ENCODE data around the gene TMEM131.
"Not testable (repeated sequence)": the region's sequence is repeated elsewhere in the genome, so short reads cannot be mapped to it uniquely, and the experiment has no call there.

Gene TMEM131

DNA sequence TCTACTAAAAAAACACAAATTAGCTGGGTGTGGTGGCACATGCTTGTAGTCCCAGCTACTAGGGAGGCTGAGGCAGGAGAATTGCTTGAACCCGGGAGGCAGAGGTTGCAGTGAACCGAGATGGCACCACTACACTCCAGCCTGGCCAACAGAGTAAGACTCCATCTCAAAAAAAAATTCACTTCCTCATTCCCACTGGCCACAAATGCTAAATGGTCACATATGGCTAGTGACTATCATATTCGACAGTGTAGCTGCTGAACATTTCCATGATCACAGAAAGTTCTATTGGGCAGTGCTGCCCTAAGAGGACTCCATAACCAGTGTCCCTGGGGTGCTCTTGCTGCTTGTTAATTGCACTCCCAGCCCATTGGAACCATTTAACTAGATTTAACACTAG, 26.3 kb upstream of the TMEM131 start:
- DNase-seq (ENCODE audit: low read depth), result not testable (repeated sequence)

GRCh38 chr2:98020992-98021713, 25.4 kb upstream of the TMEM131 start:
- DNase-seq (ENCODE audit: low read depth), result no peak

- no peak for DNase-seq (ENCODE audit: low read depth)
Observed at GRCh38 chr2:98020516-98020915, 24.8 kb upstream of the TMEM131 start.

GRCh38 chr2:98016908-98017670, 21.3 kb upstream of the TMEM131 start:
- no peak for DNase-seq (ENCODE audit: low read depth)

DNA sequence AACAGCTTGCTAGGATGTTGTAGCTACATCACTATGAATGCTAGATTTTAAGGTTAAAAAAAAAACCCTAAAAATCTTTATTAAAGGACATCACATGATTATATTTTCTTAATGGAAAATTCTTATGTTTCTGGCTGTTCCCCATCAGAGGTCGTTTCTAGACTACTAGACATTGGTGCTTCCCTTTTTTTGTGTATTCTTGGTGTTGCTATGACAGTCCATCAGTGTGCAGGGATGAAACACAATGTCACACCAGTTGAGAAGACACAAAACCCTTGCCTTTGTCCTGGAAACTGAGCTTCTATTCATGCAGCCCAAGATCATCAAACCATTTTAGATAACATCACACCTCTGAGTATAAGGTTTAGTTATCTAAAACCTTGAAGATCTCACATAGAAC, 19.9 kb upstream of the TMEM131 start:
- DNase-seq (ENCODE audit: low read depth), result no peak

DNA sequence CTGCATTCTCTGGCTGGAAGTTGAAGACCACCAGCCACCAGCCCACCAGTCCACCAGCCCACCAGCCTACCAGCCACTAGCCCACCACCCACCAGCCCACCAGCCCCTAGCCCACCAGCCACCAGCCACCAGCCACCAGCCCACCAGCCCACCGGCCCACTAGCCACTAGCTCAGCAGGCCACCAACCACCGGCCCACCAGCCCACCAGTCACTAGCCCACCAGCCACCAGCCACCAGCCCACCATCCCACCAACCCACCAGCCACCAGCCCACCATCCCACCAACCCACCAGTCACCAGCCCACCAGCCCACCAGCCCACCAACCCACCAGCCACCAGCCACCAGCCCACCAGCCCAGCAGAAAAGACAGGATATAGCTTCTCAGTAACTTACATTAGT, 18.6 kb upstream of the TMEM131 start:
- DNase-seq (ENCODE audit: low read depth), result no peak

- DNase-seq (ENCODE audit: low read depth), result no peak
Observed at GRCh38 chr2:98013407-98014042, 17.8 kb upstream of the TMEM131 start.

GRCh38 chr2:98012561-98012991, 16.8 kb upstream of the TMEM131 start:
- no peak for DNase-seq (ENCODE audit: low read depth)

GRCh38 chr2:98009887-98010760, 14.4 kb upstream of the TMEM131 start:
- no peak for DNase-seq (ENCODE audit: low read depth)

DNA sequence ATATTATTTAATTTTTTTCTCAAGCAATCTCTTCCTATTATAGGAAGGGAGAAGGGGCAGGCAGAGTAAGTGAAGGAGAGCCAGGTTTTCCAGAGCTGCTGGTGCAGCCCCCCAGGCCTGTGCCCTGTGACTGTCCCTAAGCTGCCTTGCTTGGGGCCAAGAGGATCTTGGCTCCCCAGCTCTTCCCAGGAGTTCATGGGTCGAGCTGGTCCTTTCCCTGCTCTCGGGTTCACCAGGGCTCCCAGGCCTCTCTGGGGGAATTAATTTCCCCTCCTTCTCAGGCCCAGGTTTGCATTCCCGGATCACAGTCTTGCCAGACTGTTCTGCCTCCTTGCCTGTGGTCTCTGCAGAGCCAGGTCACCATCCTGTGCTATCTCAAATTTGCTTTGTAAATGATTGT, 12.7 kb upstream of the TMEM131 start:
- no peak for DNase-seq (ENCODE audit: low read depth)

- DNase-seq (ENCODE audit: low read depth), result no peak
Observed at GRCh38 chr2:98006378-98006777, 10.6 kb upstream of the TMEM131 start.

DNA sequence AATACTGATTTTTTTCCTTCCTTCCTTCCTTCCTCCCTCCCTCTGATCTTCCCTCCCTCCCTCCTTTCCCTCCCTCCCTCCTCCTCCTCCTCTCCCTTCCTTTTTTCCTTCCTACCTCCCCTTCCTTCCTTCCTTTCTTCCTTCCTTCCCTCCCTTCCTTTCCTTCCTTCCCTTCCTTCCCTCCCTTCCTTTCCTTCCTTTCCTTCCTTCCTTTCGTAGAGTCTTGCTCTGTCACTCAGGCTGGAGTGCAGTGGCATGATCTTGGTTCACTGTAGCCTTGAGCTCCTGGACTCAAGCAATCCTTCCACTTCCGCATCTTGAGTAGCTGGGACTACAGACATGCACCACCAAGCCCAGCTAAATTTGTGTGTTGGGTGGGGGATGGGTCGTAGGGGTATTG, 8.9 kb upstream of the TMEM131 start:
- no peak for DNase-seq (ENCODE audit: low read depth)

GRCh38 chr2:98004047-98004446, 8.3 kb upstream of the TMEM131 start:
- no peak for DNase-seq (ENCODE audit: low read depth)

GRCh38 chr2:97999536-97999935, 3.8 kb upstream of the TMEM131 start:
- no peak for DNase-seq (ENCODE audit: low read depth)

- no peak for DNase-seq (ENCODE audit: low read depth)
Observed at GRCh38 chr2:97998431-97999005, 2.8 kb upstream of the TMEM131 start.

DNA sequence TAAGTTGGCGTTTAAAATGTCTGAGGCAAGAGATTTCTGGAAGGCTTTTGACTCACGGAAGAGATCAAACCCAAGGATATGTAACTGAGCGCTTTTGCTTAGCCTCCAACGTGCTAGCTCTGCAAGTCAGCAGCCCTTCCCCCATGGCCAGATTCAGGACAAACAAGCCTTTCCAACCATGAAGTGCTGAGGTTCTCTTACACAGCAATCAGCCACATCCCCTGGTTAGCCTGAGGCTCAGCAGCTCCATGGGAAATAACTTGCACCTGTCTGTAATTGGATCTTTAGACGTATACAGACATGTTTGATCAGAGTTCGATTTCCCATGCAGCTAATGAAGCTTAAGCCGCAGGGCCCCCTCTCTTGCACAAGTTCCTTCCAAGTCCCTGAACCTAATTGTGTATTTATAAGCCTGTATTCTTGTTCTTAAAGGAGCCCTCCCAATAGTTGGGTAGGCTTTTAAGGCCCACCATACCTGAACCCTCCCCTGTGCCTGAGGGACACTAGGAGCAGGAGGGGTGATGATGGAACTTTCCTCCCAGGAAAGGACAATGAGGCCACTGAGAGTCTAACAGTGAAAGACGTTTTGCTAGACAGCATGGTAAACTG, 2.1 kb upstream of the TMEM131 start:
- no peak for DNase-seq (ENCODE audit: low read depth)

DNA sequence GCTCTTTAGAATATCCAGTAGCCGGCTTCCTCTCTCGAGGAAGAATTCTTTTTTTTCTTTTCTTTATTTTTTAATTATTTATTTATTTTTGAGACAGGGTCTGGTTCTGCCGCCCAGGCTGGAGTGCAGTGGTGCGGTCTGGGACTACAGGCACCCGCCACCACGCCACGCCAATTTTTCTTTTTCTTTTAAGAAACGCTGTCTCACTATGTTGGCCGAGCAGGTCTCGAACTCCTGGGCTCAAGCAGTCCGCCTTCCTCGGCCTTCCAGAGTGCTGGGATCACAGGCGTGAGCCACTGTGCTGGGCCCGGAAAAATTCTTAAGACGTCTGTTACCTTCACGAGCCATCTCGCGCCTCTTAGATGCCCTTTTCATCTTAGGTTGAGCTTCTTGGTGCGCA, 931 bp upstream of the TMEM131 start:
- no peak for DNase-seq (ENCODE audit: low read depth)

DNA sequence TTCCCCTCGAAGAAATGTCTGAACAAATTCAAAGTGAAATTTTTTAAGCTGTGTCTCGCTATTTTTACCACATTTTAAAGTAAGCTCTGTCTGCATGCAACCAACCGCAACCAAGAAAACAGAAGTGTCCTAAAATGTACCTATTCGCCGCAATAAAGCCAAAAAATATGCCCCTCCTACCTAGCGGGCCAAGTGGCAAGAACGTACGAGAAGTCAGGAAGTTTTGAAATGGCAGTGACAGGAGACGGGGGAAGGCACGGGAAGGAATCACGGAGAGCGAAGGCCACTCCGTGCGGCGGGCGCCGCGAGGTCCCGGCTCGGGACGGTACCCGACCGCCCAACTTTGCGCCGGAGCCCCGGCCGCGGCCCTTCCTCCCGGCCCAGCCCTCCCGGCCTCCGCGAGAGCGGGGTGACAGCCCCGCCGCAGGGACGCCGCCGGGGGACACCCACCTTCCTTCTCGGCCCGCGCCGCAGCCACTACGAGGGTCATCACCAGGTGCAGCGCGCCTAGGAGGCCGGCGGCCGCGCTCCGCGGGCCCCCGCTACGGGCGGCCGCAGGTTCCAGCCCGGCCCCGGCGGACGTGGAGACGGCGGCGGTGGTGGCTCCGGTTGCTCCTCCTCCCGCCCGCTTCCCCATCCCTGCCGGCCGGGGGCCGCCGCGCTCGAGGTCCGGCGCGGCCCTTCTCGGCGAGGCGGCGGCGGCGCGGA, 568 bp downstream of the TMEM131 start:
- peak; percentile 31 for DNase-seq (ENCODE audit: low read depth)

GRCh38 chr2:97994476-97994875, 1.3 kb downstream of the TMEM131 start:
- no peak for DNase-seq (ENCODE audit: low read depth)

GRCh38 chr2:97993926-97994325, 1.8 kb downstream of the TMEM131 start:
- DNase-seq (ENCODE audit: low read depth), result no peak
